Heart left ventricle (tissue), 13 donors: ENCODE data around the gene TMEM198.

ENCODE experiments used
- CTCF ChIP-seq, 12 donors: fragments of 200-600 bp; sonication (generic) in 4 of 12; IDR thresholded peaks; one replicate each; pipeline versions ENCODE4 v1.5.0 to v1.8.0; 2018 to 2022; ENCODE audit warnings: antibody characterized with exemption in 12 of 12, mild to moderate bottlenecking in 5 of 12
- POLR2A ChIP-seq, 2 donors: fragments of 450-650 bp; IDR thresholded peaks; one replicate each; pipeline ENCODE4 v1.6.1; 2017; ENCODE audit warnings: antibody characterized with exemption in 2 of 2, mild to moderate bottlenecking in 2 of 2, moderate library complexity in 2 of 2
- donor health status: ischemic (EF 13 %, LVEDD 7.1; RV severe dilation, severe dysfunction).
- donor health status: DM: no; HTN: yes; CAD: no.
- donor health status: DM: no; HTN: no; CAD: no.
- donor health status: ischemic (EF 25% LVEDD 6.9; RV normal size, moderate dysfunction).
- donor health status: ischemic (EF 25% LVEDD 5.7; RV mildly dilated, moderate dysfunction).
- donor health status: ischemic (EF 35%, LVEDD 5.7; RV mildly dilated, moderate dysfunction).
- donor health status: nonischemic (EF 11% LVEDD 7.7; RV severe dilation, severe dysfunction).
- donor health status: DM: yes; HTN: yes; CAD: no.
- donor health status: PGD.
- donor health status: ischemic (EF 29% LVEDD 5.4; RV normal size, mild dysfunction).
- donor health status: nonischemic (EF 23%, LVEDD 6.1; RV moderate dilation, normal function).

- TF ChIP-seq CTCF (IDR thresholded peaks at IDR 0.05) = no peak
- TF ChIP-seq POLR2A (IDR thresholded peaks at IDR 0.05) = no peak
Measured at GRCh38 chr2:219496825-219497494, 46.9 kb upstream of the TMEM198 start.
